C4-2B (cell line): ENCODE results near the gene PCYOX1L.

ENCODE experiments used
- ZFX ChIP-seq: fragments of 450-650 bp; IDR thresholded peaks from 2 replicates; pipeline ENCODE4 v1.6.1; 2017
- TF ChIP-seq, protein P1 (sequence below): fragments of 450-650 bp; conservative IDR thresholded peaks from 2 replicates; pipeline ENCODE4 v1.5.1; 2017; ENCODE audit warnings: mild to moderate bottlenecking

DNA sequence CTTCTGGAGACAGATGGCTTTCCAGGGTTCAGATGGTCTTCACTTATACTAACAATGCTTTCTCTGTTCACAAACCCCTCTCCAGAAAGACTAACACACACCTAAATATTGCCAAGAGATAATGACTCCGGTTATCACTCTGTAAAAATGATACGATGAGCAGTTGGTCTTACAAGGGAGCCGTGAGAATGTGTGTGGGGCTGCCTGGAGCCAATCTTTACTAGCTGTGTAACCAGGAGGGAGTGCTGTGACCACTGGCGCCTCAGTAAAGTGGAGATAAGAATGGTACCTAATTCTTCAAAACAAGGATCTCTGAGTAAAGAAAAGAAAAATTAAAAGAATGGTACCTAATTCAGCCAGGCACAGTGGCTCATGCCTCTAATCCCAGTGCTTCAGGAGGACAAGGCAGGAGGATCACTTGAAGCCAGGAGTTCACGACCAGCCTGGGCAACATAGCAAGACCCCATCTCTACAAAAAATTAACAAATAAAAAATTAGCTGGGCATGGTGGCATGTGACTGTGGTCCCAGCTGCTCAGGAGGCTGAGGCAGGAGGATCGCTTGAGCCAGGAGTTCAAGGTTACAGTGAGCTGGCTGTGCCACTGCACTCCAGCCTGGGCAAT is 61.2 kb downstream of the PCYOX1L start:
- TF ChIP-seq, protein P1, sequence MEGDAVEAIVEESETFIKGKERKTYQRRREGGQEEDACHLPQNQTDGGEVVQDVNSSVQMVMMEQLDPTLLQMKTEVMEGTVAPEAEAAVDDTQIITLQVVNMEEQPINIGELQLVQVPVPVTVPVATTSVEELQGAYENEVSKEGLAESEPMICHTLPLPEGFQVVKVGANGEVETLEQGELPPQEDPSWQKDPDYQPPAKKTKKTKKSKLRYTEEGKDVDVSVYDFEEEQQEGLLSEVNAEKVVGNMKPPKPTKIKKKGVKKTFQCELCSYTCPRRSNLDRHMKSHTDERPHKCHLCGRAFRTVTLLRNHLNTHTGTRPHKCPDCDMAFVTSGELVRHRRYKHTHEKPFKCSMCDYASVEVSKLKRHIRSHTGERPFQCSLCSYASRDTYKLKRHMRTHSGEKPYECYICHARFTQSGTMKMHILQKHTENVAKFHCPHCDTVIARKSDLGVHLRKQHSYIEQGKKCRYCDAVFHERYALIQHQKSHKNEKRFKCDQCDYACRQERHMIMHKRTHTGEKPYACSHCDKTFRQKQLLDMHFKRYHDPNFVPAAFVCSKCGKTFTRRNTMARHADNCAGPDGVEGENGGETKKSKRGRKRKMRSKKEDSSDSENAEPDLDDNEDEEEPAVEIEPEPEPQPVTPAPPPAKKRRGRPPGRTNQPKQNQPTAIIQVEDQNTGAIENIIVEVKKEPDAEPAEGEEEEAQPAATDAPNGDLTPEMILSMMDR = no peak
- no peak for TF ChIP-seq ZFX
